Rectal smooth muscle tissue (tissue), 1 donor: ENCODE data around the gene PPM1B.

Experiments used
- H3K27ac ChIP-seq: one replicate; pipeline ENCODE4 v1.7.0; 2013; ENCODE audit warnings: low read depth, low read length, inconsistent platforms
- H3K27me3 ChIP-seq: one replicate; pipeline ENCODE4 v1.7.0; 2013; ENCODE audit warnings: low read length; ENCODE audit not compliant: control insufficient read depth, insufficient read depth
- H3K36me3 ChIP-seq: one replicate; pipeline ENCODE4 v1.7.0; 2013; ENCODE audit warnings: low read length; ENCODE audit not compliant: control insufficient read depth, insufficient read depth
- H3K4me1 ChIP-seq: one replicate; pipeline ENCODE4 v1.7.0; 2013; ENCODE audit warnings: low read length; ENCODE audit not compliant: control insufficient read depth, insufficient read depth
- H3K4me3 ChIP-seq: one replicate; pipeline ENCODE4 v1.7.0; 2013; ENCODE audit warnings: low read length
- H3K9ac ChIP-seq: one replicate; pipeline ENCODE4 v1.7.0; 2013; ENCODE audit warnings: low read length

PPM1B gene

DNA sequence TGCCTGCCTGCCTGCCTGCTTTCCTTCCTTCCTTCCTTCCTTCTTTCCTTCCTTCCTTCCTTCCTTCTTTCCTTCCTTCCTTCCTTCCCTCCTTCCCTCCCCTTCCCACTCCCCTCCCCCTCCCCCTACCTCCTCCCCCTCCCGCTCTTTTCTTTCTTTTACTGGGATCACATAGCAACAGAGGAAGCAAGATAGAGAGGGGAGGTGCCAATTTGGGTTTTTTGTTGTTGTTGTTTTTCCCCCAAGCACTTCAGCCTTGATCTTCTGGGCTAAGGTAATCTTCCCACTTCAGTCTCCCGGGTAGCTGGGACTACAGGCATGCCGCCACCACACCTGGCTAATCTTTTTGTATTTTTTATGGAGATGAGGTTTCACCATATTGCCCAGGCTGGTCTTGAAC lies 20.0 kb downstream of the PPM1B start:
- no peak overlapping the region for H3K9ac ChIP-seq
- H3K4me1 ChIP-seq: no peaks in the 10 kb centered on the region
- no peak overlapping the region for H3K27ac ChIP-seq
- no peaks in the 10 kb centered on the region for H3K36me3 ChIP-seq
- H3K4me3 ChIP-seq: no peak overlapping the region
- no peaks in the 10 kb centered on the region for H3K27me3 ChIP-seq

DNA sequence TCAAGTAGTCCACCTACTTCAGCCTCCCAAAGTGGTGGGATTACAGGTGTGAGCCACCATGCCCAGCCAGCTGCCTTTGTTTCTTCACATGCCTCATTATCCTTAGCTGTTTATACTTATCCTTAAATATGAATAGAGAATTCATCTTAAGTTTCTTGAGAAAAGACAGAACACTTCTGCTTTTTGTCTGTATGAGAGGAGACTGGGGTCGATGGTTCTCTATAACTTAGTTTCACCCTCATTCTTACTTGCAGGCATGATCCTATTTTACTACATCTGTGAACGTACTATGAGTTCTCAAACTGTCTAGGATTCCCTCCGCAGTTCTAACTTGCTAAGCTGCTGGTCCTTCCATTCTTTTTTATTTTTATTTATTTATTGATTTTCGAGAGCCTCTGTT lies 20.4 kb downstream of the PPM1B start:
- Histone ChIP-seq H3K36me3 (no peaks in the 10 kb centered on the region), H3K4me3 (no peak overlapping the region), H3K27ac (no peak overlapping the region), H3K9ac (no peak overlapping the region), H3K4me1 (no peaks in the 10 kb centered on the region), H3K27me3 (no peaks in the 10 kb centered on the region)

GRCh38 chr2:44190526-44190925 lies 21.9 kb downstream of the PPM1B start:
- H3K27ac ChIP-seq: no peak overlapping the region
- H3K27me3 ChIP-seq: no peaks in the 10 kb centered on the region
- H3K9ac ChIP-seq: no peak overlapping the region
- no peaks in the 10 kb centered on the region for H3K4me1 ChIP-seq
- no peak overlapping the region for H3K4me3 ChIP-seq
- H3K36me3 ChIP-seq: no peaks in the 10 kb centered on the region

DNA sequence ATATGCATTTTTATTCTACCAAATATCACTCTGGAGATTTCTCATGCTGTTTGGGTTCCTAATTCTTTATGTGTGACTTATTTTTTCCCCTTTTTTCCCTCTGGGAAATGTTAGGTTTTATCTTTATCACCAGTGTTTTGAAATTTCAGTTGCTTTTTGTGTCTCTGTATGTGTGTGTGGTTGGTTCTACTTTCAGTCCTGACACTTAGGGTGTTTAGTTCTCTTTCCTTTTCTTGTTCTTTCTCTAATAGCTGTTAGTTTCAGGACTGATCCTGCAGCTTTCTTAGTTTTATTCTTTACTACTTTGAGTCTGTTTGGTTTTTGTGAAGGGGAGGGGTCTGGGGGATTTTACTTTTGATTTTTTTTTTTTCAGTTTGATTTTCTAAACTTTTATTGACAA lies 23.1 kb downstream of the PPM1B start:
- Histone ChIP-seq H3K27me3 (no peaks in the 10 kb centered on the region), H3K9ac (no peak overlapping the region), H3K36me3 (peaks cover 2% of the 10 kb centered on the region), H3K4me1 (no peaks in the 10 kb centered on the region), H3K4me3 (no peak overlapping the region), H3K27ac (no peak overlapping the region)

- Histone ChIP-seq H3K36me3 (peaks cover 2% of the 10 kb centered on the region), H3K4me3 (no peak overlapping the region), H3K27ac (no peak overlapping the region), H3K27me3 (no peaks in the 10 kb centered on the region), H3K4me1 (no peaks in the 10 kb centered on the region), H3K9ac (no peak overlapping the region)
These were observed 24.0 kb downstream of the PPM1B start for GRCh38 chr2:44192646-44193045.

- Histone ChIP-seq H3K9ac (no peak overlapping the region), H3K4me1 (no peaks in the 10 kb centered on the region), H3K27ac (no peak overlapping the region), H3K27me3 (no peaks in the 10 kb centered on the region), H3K4me3 (no peak overlapping the region), H3K36me3 (peaks cover 4% of the 10 kb centered on the region)
These were observed 27.0 kb downstream of the PPM1B start for GRCh38 chr2:44195714-44196113.

GRCh38 chr2:44197816-44198215 lies 29.1 kb downstream of the PPM1B start:
- no peak overlapping the region for H3K9ac ChIP-seq
- no peak overlapping the region for H3K4me3 ChIP-seq
- no peaks in the 10 kb centered on the region for H3K4me1 ChIP-seq

DNA sequence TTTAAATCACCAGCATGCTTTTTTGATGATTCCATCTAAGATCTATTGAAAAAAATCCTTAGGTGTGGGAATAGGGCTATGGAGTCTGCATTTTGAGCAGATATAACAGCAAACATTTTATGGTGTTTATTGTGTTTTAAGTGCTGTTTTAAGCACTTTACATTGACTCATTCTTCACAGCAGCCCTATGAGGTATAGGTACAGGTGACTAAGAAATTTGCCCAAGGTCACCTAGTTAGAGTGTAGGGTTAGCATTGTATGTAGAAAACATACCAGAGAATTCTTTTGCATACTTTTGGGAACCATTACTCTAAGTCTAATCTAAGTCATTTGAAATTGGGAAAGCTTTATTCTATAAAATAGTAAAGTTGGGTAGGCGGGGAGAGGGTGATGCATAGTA lies 31.3 kb downstream of the PPM1B start:
- no peak overlapping the region for H3K4me3 ChIP-seq
- H3K9ac ChIP-seq: no peak overlapping the region
- no peak overlapping the region for H3K27ac ChIP-seq
- peaks cover 4% of the 10 kb centered on the region for H3K36me3 ChIP-seq
- no peaks in the 10 kb centered on the region for H3K27me3 ChIP-seq
- no peaks in the 10 kb centered on the region for H3K4me1 ChIP-seq

More at GRCh38 chr2:44197816-44198215, 29.1 kb downstream of the PPM1B start:
- Histone ChIP-seq H3K27ac (no peak overlapping the region), H3K27me3 (no peaks in the 10 kb centered on the region), H3K36me3 (peaks cover 4% of the 10 kb centered on the region)

GRCh38 chr2:44200759-44201158 lies 32.1 kb downstream of the PPM1B start:
- no peaks in the 10 kb centered on the region for H3K4me1 ChIP-seq
- no peak overlapping the region for H3K9ac ChIP-seq
- H3K27me3 ChIP-seq: no peaks in the 10 kb centered on the region
- H3K27ac ChIP-seq: no peak overlapping the region
- peaks cover 3% of the 10 kb centered on the region for H3K36me3 ChIP-seq
- H3K4me3 ChIP-seq: no peak overlapping the region

DNA sequence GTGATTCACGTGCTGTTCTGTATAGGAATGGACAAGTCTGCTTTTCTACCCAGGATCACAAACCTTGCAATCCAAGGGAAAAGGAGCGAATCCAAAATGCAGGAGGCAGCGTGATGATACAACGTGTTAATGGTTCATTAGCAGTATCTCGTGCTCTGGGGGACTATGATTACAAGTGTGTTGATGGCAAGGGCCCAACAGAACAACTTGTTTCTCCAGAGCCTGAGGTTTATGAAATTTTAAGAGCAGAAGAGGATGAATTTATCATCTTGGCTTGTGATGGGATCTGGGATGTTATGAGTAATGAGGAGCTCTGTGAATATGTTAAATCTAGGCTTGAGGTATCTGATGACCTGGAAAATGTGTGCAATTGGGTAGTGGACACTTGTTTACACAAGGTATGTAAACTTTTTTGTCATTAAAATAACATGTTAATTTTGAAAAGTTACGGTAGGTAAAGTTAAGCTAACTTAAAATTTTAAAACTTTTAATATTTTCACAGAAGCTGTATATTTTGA lies 33.0 kb downstream of the PPM1B start:
- peaks cover 2% of the 10 kb centered on the region for H3K36me3 ChIP-seq
- no peak overlapping the region for H3K9ac ChIP-seq
- H3K27me3 ChIP-seq: no peaks in the 10 kb centered on the region
- H3K4me1 ChIP-seq: no peaks in the 10 kb centered on the region
- H3K27ac ChIP-seq: no peak overlapping the region
- H3K4me3 ChIP-seq: no peak overlapping the region

DNA sequence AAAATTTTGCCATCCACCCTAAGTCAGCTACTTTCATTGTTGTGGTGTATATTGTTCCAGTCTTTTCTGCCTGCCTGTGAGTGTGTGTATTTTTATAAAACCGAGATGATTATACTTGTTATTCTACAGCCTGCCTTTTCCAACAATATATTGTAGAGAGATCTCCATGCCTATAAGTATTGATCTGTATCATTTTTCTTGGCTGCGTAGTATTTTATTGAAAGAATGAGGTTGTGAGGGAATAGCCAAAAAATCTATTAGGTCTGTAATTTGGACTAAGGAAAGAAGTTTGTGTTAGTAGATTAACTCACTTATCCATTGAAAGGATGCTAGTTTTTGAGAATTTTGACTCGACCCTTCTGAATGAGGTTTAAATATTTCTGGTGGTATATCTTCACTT lies 34.9 kb downstream of the PPM1B start:
- Histone ChIP-seq H3K9ac (no peak overlapping the region), H3K4me1 (no peaks in the 10 kb centered on the region)

DNA sequence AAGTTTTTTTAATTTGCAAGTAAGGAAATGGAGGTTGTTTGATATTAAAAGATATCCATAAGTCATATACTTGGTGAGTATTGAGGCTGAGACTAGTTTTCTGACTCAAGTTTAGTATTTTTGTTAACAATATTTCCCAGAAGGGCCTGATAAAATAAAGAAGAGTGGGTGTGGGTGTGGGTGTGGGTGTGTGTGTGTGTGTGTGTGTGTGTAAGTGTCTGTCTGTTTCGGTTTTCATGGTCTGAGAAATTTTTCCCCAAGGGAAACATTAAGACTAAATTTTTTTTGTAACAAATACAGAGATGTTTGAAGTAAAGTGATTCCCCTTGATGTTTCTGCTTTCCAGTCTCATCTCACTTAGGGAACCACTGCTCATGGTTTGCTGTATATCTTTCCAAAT lies 36.5 kb downstream of the PPM1B start:
- no peak overlapping the region for H3K9ac ChIP-seq
- H3K4me3 ChIP-seq: no peak overlapping the region
- peaks cover 2% of the 10 kb centered on the region for H3K36me3 ChIP-seq
- H3K27me3 ChIP-seq: no peaks in the 10 kb centered on the region
- H3K27ac ChIP-seq: no peak overlapping the region
- no peaks in the 10 kb centered on the region for H3K4me1 ChIP-seq

More for the DNA sequence above, 34.9 kb downstream of the PPM1B start:
- Histone ChIP-seq H3K36me3 (no peaks in the 10 kb centered on the region), H3K27ac (no peak overlapping the region), H3K27me3 (no peaks in the 10 kb centered on the region), H3K4me3 (no peak overlapping the region)

GRCh38 chr2:44207102-44207501 lies 38.4 kb downstream of the PPM1B start:
- Histone ChIP-seq H3K4me3 (no peak overlapping the region), H3K27ac (no peak overlapping the region), H3K36me3 (peaks cover 2% of the 10 kb centered on the region), H3K9ac (no peak overlapping the region), H3K4me1 (no peaks in the 10 kb centered on the region), H3K27me3 (no peaks in the 10 kb centered on the region)
